ENCODE measurements around the gene GDPGP1. TPM values are rescaled to one million over a fixed set of nuclear protein-coding genes. Genes with fewer than 3 reads are reported as not detected.

GDPGP1 gene
- total and polyA plus RNA-seq, 9 of the 15 experiments (the other 6 are each of a cell fraction or from before 2014, with no cell fraction given) = 0.78 to 6.1 (median 2.8) TPM

DNA sequence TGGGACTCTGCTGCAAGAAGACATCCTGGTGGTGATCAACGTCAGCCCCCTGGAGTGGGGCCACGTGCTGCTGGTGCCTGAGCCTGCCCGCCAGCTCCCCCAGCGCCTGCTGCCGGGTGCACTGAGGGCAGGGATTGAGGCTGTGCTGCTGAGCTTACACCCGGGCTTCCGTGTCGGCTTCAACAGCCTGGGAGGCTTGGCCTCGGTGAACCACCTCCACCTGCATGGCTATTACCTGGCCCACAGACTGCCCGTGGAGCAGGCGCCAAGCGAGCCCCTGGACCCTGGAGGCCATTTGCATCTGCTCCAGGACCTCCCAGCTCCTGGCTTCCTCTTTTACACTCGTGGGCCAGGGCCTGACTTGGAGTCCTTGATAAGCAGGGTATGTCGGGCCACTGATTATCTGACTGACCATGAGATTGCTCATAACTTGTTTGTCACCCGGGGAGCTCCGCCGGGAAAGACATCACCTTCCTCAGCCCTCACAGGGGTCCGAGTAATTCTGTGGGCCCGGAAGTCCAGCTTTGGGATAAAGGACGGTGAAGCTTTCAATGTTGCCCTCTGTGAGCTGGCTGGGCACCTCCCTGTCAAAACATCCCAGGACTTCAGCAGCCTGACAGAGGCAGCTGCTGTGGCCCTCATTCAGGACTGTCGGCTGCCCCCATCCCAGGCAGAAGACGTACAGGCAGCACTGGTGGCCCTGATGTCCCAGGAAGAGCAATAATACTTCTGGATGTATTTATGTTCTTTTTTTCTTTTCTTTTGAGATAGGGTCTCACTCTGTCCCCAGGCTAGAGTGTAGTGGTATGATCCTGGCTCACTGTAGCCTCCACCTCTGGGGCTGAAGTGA is 7.6 kb downstream of the GDPGP1 start:
- ATAC-seq (peak; percentile 82), DNase-seq (ENCODE audit: extremely low read depth in 1 of 4, low spot score in 3 of 4) (peak in 2 of 4 experiments; percentile 47 to 80), FAIRE-seq (peak; percentile 35)
- no peaks in the 10 kb centered on the region for H4K20me1 ChIP-seq (replicated peaks; ENCODE audit: control insufficient read depth, insufficient read depth, low read length)
- H3K9me3 ChIP-seq (replicated peaks; ENCODE audit: control insufficient read depth, insufficient read depth, low read depth, low read length) = no peaks in the 10 kb centered on the region
- intact Hi-C loops (cut with micrococcal nuclease) = no loop called here
- no peak overlapping the region for H3K4me3 ChIP-seq
- peaks cover 3% of the 10 kb centered on the region for H3K9me1 ChIP-seq (ENCODE audit: control insufficient read depth, insufficient read depth, low read length)
- POLR2A ChIA-PET = interaction anchor here (0.5 to 2.2 kb wide), 7 partner anchors 8 to 644 kb away, joined by 3 to 13 read pairs (median 3); partner anchors contain the start of gene IDH2
- H3K4me1 ChIP-seq (replicated peaks in 1 of 2; ENCODE audit: control insufficient read depth in 2 of 2, insufficient read depth in 2 of 2, low read length in 2 of 2) = peaks cover 21 to 27% of the 10 kb centered on the region in 2 experiments
- peak overlapping the region; percentile 55 for H3K4me2 ChIP-seq (ENCODE audit: insufficient read depth, low read length)
- CTCF ChIA-PET (ENCODE audit: low intra/inter-chr PET ratio) = no interaction called here
- in situ Hi-C loops (cut with MboI) = no loop called here
- 25% methylated on average over 22 of the region's 22 CpGs for WGBS (ENCODE audit: insufficient coverage, low coverage, missing lambda C conversion rate)
- peak overlapping the region; percentile 74 for H3K27ac ChIP-seq (ENCODE audit: extremely low read depth, low read depth, low read length)
- BruUV-seq (replicated peaks) = no TSS peak
- peaks cover 16% of the 10 kb centered on the region; the same call in 2 of the 3 replicates for H3K36me3 ChIP-seq (ENCODE audit: control insufficient read depth, insufficient read depth, low read length)
- H3K9ac ChIP-seq (ENCODE audit: insufficient read depth in 1 of 2, low read depth in 2 of 2, low read length in 2 of 2) = peak overlapping the region; percentile 38 to 82; a peak in 3 of 4 replicates
- no peaks in the 10 kb centered on the region for H3K79me2 ChIP-seq (ENCODE audit: control insufficient read depth, insufficient read depth, low read length)
- no peaks in the 10 kb centered on the region for H3K27me3 ChIP-seq (ENCODE audit: control insufficient read depth in 2 of 2, insufficient read depth in 2 of 2, low read length in 2 of 2)
- H2AFZ ChIP-seq (ENCODE audit: low read depth, low read length) = peak overlapping the region; percentile 90
- TF ChIP-seq PHF8 (IDR thresholded peaks at IDR 0.05; ENCODE audit: borderline replicate concordance, low read length) (peak; percentile 26; the same call in 1 of the 2 replicates), NFIC (IDR thresholded peaks at IDR 0.05) (peak; percentile 19; the same call in 1 of the 2 replicates), RB1 (IDR thresholded peaks at IDR 0.05; ENCODE audit: low read depth) (peak; percentile 32; the same call in 1 of the 2 replicates), TAF15 (IDR thresholded peaks at IDR 0.05; ENCODE audit: low read depth, low read length) (no peak), SMARCC2 (IDR thresholded peaks at IDR 0.05; ENCODE audit: low read depth) (0 out of 2 replicates have a peak, but pooled peaks have one; percentile 38), TAF1 (IDR thresholded peaks at IDR 0.05; ENCODE audit: control insufficient read depth, extremely low read depth, insufficient read depth, low read length, severe bottlenecking) (peak; percentile 23), ZFP91 (CRISPR knock-in tag; IDR thresholded peaks at IDR 0.05) (0 out of 2 replicates have a peak, but pooled peaks have one; percentile 33), USF1 (CRISPR knock-in tag; IDR thresholded peaks at IDR 0.05) (peak; percentile 78), ZNF584 (CRISPR knock-in tag; IDR thresholded peaks at IDR 0.05; ENCODE audit: low read depth) (0 out of 2 replicates have a peak, but pooled peaks have one; percentile 28), ARID1B (IDR thresholded peaks at IDR 0.05) (peak; percentile 85), MBD2 (IDR thresholded peaks at IDR 0.05; ENCODE audit: borderline replicate concordance, low read depth) (peak; percentile 35; the same call in 1 of the 2 replicates), MYC (IDR thresholded peaks at IDR 0.05; ENCODE audit: low read depth, low read length) (peak; percentile 79), MYC (CRISPR knock-in tag; IDR thresholded peaks at IDR 0.05; ENCODE audit: borderline replicate concordance, low read depth) (no peak), HDAC2 (IDR thresholded peaks at IDR 0.05) (peak; percentile 77), ZNF197 (CRISPR knock-in tag; IDR thresholded peaks at IDR 0.05; ENCODE audit: low read depth) (no peak)
- TF ChIP-seq, protein P1, sequence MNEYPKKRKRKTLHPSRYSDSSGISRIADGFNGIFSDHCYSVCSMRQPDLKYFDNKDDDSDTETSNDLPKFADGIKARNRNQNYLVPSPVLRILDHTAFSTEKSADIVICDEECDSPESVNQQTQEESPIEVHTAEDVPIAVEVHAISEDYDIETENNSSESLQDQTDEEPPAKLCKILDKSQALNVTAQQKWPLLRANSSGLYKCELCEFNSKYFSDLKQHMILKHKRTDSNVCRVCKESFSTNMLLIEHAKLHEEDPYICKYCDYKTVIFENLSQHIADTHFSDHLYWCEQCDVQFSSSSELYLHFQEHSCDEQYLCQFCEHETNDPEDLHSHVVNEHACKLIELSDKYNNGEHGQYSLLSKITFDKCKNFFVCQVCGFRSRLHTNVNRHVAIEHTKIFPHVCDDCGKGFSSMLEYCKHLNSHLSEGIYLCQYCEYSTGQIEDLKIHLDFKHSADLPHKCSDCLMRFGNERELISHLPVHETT (CRISPR knock-in tag; conservative IDR thresholded peaks at IDR 0.05 in 1 of 2, IDR thresholded peaks at IDR 0.05 in 1 of 2) = peak in 1 of 2 experiments; percentile 61; a peak in 2 of 4 replicates

Measured in K562 (cell line).